Duodenal mucosa (tissue), 2 donors: ENCODE results near the gene TULP3.

Source experiments
- H3K27ac ChIP-seq: one replicate; pipeline ENCODE4 v1.7.0; 2013; ENCODE audit warnings: low read depth, low read length
- H3K27me3 ChIP-seq, 2 donors: one replicate each; pipeline ENCODE4 v1.7.0; 2013; ENCODE audit warnings: low read length in 2 of 2, control low read depth in 1 of 2; ENCODE audit not compliant: insufficient read depth in 2 of 2, control insufficient read depth in 1 of 2
- H3K36me3 ChIP-seq, 2 donors: one replicate each; pipeline ENCODE4 v1.7.0; 2013; ENCODE audit warnings: low read length in 2 of 2, control low read depth in 1 of 2; ENCODE audit not compliant: insufficient read depth in 2 of 2, control insufficient read depth in 1 of 2
- H3K4me1 ChIP-seq, 2 donors: one replicate each; pipeline ENCODE4 v1.7.0; 2013; ENCODE audit warnings: low read length in 2 of 2, control low read depth in 1 of 2; ENCODE audit not compliant: insufficient read depth in 2 of 2, control insufficient read depth in 1 of 2
- H3K4me3 ChIP-seq, 2 donors: one replicate each; pipeline ENCODE4 v1.7.0; 2013; ENCODE audit warnings: low read length in 2 of 2, low read depth in 1 of 2
- H3K9ac ChIP-seq, 2 donors: one replicate each; pipeline ENCODE4 v1.7.0; 2013; ENCODE audit warnings: low read length in 2 of 2, low read depth in 1 of 2
- H3K9me3 ChIP-seq, 2 donors: one replicate each; pipeline ENCODE4 v1.7.0; 2013; ENCODE audit warnings: low read length in 2 of 2, control low read depth in 1 of 2; ENCODE audit not compliant: control insufficient read depth in 1 of 2

The TULP3 gene

GRCh38 chr12:2895051-2895451 is 4.4 kb downstream of the TULP3 start:
- Histone ChIP-seq H3K27me3 (no peaks in the 10 kb centered on the region), H3K27ac (no peak overlapping the region), H3K36me3 (no peaks in the 10 kb centered on the region), H3K9me3 (no peaks in the 10 kb centered on the region), H3K4me3 (no peak overlapping the region), H3K9ac (no peak overlapping the region), H3K4me1 (peaks cover 0 to 6% of the 10 kb centered on the region in 2 donors)

DNA sequence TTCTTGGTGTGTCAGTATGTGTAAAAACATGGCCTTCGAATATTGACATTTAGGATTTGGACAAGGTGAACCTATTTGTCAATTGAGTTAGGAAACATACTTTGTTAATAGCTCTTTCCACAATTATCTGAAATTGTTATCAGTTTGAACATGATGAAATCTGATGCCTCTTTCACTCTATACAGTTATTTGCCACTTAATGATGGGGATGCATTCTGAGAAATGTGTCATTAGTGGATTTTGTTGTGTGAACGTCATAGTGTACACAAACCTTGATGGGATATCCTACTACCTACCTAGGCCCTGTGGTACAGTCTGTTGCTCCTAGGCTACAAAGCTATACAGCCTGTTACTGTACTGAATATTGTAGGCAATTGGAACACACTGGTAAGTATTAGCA is 4.8 kb downstream of the TULP3 start:
- no peak overlapping the region for H3K4me3 ChIP-seq
- no peak overlapping the region for H3K9ac ChIP-seq
- peaks cover 0 to 2% of the 10 kb centered on the region in 2 donors for H3K4me1 ChIP-seq
- H3K36me3 ChIP-seq: no peaks in the 10 kb centered on the region
- no peaks in the 10 kb centered on the region for H3K9me3 ChIP-seq
- H3K27me3 ChIP-seq: no peaks in the 10 kb centered on the region
- no peak overlapping the region for H3K27ac ChIP-seq

DNA sequence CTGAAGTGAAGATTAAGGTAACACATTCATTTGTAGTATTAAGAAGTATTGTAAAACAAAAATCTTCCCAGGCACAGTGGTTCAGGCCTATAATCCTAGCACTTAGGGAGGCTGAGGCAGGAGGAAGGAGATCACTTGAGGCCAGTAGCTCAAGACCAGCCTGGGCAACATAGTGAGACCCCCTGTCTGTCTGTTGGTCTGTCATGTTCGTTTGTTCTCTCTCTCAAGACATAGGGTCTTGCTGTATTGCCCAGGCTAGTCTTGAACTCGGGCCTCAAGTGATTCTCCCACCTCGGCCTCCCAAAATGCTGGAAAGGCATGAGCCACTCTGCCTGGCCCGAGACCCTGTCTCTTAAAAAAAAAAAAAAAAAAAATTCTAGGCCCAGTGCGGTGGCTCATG is 6.7 kb downstream of the TULP3 start:
- no peak overlapping the region for H3K9ac ChIP-seq
- H3K4me1 ChIP-seq: peaks cover 0 to 2% of the 10 kb centered on the region in 2 donors
- H3K27me3 ChIP-seq: no peaks in the 10 kb centered on the region
- no peak overlapping the region for H3K27ac ChIP-seq
- no peak overlapping the region for H3K4me3 ChIP-seq
- no peaks in the 10 kb centered on the region for H3K36me3 ChIP-seq
- H3K9me3 ChIP-seq: no peaks in the 10 kb centered on the region

DNA sequence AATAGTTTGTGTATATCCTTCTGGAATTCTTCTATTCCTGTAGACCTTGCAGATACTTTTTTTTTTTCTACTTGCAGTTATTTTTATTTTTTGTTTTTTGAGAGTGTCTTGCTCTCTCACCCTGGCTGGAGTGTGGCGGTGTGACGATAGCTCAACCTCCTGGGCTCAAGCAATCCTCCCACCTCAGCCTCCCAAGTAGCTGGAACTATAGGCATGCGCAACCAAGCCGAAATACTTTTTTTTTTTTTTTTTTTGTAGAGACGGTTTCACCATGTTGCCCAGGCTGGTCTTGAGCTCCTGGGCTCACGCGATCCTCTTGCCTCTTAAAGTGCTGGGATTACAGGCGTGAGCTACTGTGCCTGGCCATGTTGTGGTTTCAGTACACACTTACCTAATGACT is 10.0 kb downstream of the TULP3 start:
- Histone ChIP-seq H3K36me3 (no peaks in the 10 kb centered on the region), H3K4me1 (no peaks in the 10 kb centered on the region), H3K9me3 (no peaks in the 10 kb centered on the region), H3K9ac (no peak overlapping the region), H3K27me3 (no peaks in the 10 kb centered on the region), H3K4me3 (no peak overlapping the region), H3K27ac (no peak overlapping the region)

- H3K4me3 ChIP-seq: no peak overlapping the region
- no peak overlapping the region for H3K27ac ChIP-seq
- H3K9me3 ChIP-seq: no peaks in the 10 kb centered on the region
- no peaks in the 10 kb centered on the region for H3K36me3 ChIP-seq
- no peaks in the 10 kb centered on the region for H3K4me1 ChIP-seq
- no peaks in the 10 kb centered on the region for H3K27me3 ChIP-seq
- H3K9ac ChIP-seq: no peak overlapping the region
These were observed 11.7 kb downstream of the TULP3 start for GRCh38 chr12:2902272-2902880.

- Histone ChIP-seq H3K9ac (no peak overlapping the region), H3K4me1 (no peaks in the 10 kb centered on the region), H3K4me3 (no peak overlapping the region)
These were observed 13.6 kb downstream of the TULP3 start for GRCh38 chr12:2904260-2904659.

GRCh38 chr12:2912216-2912575 is 21.5 kb downstream of the TULP3 start:
- no peak overlapping the region for H3K27ac ChIP-seq
- no peak overlapping the region for H3K9ac ChIP-seq
- no peak overlapping the region for H3K4me3 ChIP-seq
- peaks cover 0 to 13% of the 10 kb centered on the region in 2 donors for H3K36me3 ChIP-seq
- no peaks in the 10 kb centered on the region for H3K27me3 ChIP-seq
- H3K4me1 ChIP-seq: no peaks in the 10 kb centered on the region
- H3K9me3 ChIP-seq: no peaks in the 10 kb centered on the region

More at GRCh38 chr12:2904260-2904659, 13.6 kb downstream of the TULP3 start:
- Histone ChIP-seq H3K36me3 (peaks cover 0 to 2% of the 10 kb centered on the region in 2 donors), H3K27me3 (no peaks in the 10 kb centered on the region), H3K27ac (no peak overlapping the region), H3K9me3 (no peaks in the 10 kb centered on the region)

DNA sequence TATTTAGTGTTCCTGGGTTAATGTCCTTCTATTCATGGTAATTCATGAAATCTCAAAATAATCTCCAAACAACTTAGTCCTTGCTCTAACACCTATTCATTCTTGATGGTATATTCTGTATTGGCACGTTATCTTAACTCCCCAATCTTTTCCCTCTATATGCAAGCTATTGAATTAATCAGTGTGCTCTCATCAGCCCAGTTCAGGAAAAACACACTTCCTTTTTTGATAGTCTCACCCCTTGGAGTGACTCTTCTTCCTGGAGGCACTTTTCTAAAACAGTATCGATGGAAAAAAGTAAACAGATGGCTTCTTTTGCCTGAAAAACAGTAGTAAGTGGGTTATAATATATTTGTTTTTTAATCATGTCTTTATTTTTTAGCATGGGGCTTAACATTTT is 28.6 kb downstream of the TULP3 start:
- H3K9me3 ChIP-seq: no peaks in the 10 kb centered on the region
- no peak overlapping the region for H3K9ac ChIP-seq
- H3K4me3 ChIP-seq: no peak overlapping the region
- no peaks in the 10 kb centered on the region for H3K4me1 ChIP-seq
- peaks cover 7 to 29% of the 10 kb centered on the region in 2 donors for H3K36me3 ChIP-seq
- no peak overlapping the region for H3K27ac ChIP-seq
- H3K27me3 ChIP-seq: no peaks in the 10 kb centered on the region

DNA sequence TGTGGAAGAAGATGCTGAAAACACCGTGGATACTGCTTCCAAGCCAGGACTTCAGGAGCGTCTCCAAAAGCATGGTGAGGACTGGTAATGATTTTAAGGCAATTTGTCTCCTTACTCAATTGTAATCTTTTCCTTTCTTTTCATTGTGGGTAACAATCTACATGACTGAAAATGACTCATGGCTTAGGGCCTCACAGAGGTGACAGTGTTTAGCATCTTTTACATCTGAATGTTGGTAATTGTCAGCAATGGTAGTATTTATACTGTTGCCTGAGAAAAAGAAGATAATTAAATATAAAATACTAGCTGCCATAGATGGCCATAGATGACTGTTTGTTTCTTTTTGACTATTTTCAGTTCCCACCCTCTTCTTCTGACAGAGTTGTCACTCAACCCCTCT is 31.6 kb downstream of the TULP3 start:
- H3K4me1 ChIP-seq: no peaks in the 10 kb centered on the region
- no peaks in the 10 kb centered on the region for H3K9me3 ChIP-seq
- no peaks in the 10 kb centered on the region for H3K27me3 ChIP-seq
- peaks cover 7 to 35% of the 10 kb centered on the region in 2 donors for H3K36me3 ChIP-seq
- no peak overlapping the region for H3K27ac ChIP-seq
- H3K4me3 ChIP-seq: no peak overlapping the region
- no peak overlapping the region for H3K9ac ChIP-seq

GRCh38 chr12:2923057-2923456 is 32.4 kb downstream of the TULP3 start:
- Histone ChIP-seq H3K4me1 (no peaks in the 10 kb centered on the region), H3K27me3 (no peaks in the 10 kb centered on the region), H3K36me3 (peaks cover 7 to 35% of the 10 kb centered on the region in 2 donors), H3K9ac (no peak overlapping the region), H3K4me3 (no peak overlapping the region), H3K9me3 (no peaks in the 10 kb centered on the region), H3K27ac (no peak overlapping the region)

GRCh38 chr12:2924019-2924418 is 33.3 kb downstream of the TULP3 start:
- Histone ChIP-seq H3K9me3 (no peaks in the 10 kb centered on the region), H3K4me1 (no peaks in the 10 kb centered on the region), H3K4me3 (no peak overlapping the region), H3K36me3 (peaks cover 7 to 35% of the 10 kb centered on the region in 2 donors), H3K27ac (no peak overlapping the region), H3K27me3 (no peaks in the 10 kb centered on the region), H3K9ac (no peak overlapping the region)
